HS-27A (cell line): ENCODE data around the gene UGGT1.

Experiments used
- DNase-seq: peaks from one replicate; pipeline ENCODE4 v3.0.0-alpha.2; 2012; ENCODE audit warnings: low read depth, missing footprints

The UGGT1 gene

GRCh38 chr2:128105072-128105471 is 14.1 kb downstream of the UGGT1 start:
- DNase-seq, result no peak

GRCh38 chr2:128108166-128108565 is 17.2 kb downstream of the UGGT1 start:
- no peak for DNase-seq

GRCh38 chr2:128109243-128109642 is 18.2 kb downstream of the UGGT1 start:
- no peak for DNase-seq

- DNase-seq, result no peak
Observed at GRCh38 chr2:128115921-128116623, 25.1 kb downstream of the UGGT1 start.

- no peak for DNase-seq
Observed at GRCh38 chr2:128134573-128134972, 43.6 kb downstream of the UGGT1 start.

- DNase-seq, result no peak
Observed at GRCh38 chr2:128137094-128137616, 46.2 kb downstream of the UGGT1 start.

- DNase-seq, result no peak
Observed at GRCh38 chr2:128139624-128140023, 48.6 kb downstream of the UGGT1 start.

GRCh38 chr2:128145651-128146050 is 54.7 kb downstream of the UGGT1 start:
- DNase-seq, result no peak

- DNase-seq, result no peak
Observed at GRCh38 chr2:128153786-128154185, 62.8 kb downstream of the UGGT1 start.

GRCh38 chr2:128154225-128154624 is 63.2 kb downstream of the UGGT1 start:
- no peak for DNase-seq

- no peak for DNase-seq
Observed at GRCh38 chr2:128155970-128156369, 65.0 kb downstream of the UGGT1 start.

GRCh38 chr2:128156812-128157211 is 65.8 kb downstream of the UGGT1 start:
- no peak for DNase-seq

GRCh38 chr2:128157644-128158043 is 66.6 kb downstream of the UGGT1 start:
- no peak for DNase-seq

- no peak for DNase-seq
Observed at GRCh38 chr2:128158176-128158575, 67.2 kb downstream of the UGGT1 start.

- DNase-seq, result no peak
Observed at GRCh38 chr2:128159437-128159836, 68.4 kb downstream of the UGGT1 start.

GRCh38 chr2:128160616-128161275 is 69.7 kb downstream of the UGGT1 start:
- DNase-seq, result no peak

- no peak for DNase-seq
Observed at GRCh38 chr2:128162266-128162665, 71.3 kb downstream of the UGGT1 start.

GRCh38 chr2:128164311-128164710 is 73.3 kb downstream of the UGGT1 start:
- no peak for DNase-seq

- no peak for DNase-seq
Observed at GRCh38 chr2:128166746-128167353, 75.8 kb downstream of the UGGT1 start.

- no peak for DNase-seq
Observed at GRCh38 chr2:128169094-128169493, 78.1 kb downstream of the UGGT1 start.

GRCh38 chr2:128169497-128169896 is 78.5 kb downstream of the UGGT1 start:
- DNase-seq, result no peak

- DNase-seq, result no peak
Observed at GRCh38 chr2:128169933-128170709, 79.1 kb downstream of the UGGT1 start.
